HG02571 (cell line): ENCODE measurements around the gene RAD51AP2.
A peak's percentile ranks its signal among the peaks of the same experiment; 100 is the strongest.
"Not testable (repeated sequence)": the region's sequence is repeated elsewhere in the genome, so short reads cannot be mapped to it uniquely, and the experiment has no call there.

Experiments used
- ATAC-seq: cut with Tn5 transposase; IDR thresholded peaks from one replicate; pipeline ENCODE4 v1.9.1; 2021; ENCODE audit warnings: mild to moderate bottlenecking, moderate library complexity; ENCODE audit not compliant: unreplicated experiment

The RAD51AP2 gene

DNA sequence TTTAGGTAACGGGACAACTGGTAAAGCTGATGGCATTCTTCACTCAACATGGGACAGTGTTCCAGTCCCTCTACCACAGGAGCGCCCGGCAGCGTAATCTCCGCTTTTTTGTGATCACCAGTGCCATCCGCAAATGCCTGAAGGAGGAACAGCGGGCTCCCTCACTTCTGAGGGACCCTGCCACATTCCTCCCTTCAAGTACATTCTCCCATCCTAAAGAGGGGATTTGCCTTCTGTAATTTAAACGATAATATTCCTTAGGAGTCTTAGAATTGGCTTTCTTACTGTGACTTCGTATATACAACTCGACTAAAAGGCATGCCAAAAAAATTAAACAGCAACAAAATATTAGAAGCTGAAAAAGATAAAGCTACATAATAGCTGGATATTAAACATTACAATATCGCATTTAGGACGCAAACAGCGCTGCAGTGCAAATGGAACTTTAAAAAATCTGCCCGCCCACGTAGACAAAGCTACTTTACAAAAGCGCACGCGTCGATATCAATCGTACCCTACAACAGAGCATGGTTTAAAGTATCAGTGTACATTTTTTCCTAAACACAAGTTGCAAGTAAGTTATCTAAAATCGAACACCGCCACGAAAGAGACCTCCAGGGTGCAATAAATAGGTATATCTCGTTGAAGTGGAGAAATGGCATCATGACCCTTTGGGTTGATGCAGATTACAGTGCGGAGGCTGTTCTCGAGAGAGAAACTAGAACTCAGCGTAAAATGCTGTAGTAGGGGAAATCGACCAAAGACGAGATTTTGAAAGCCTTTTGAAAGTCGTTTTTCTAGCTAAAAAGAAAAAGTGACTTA, 20.0 kb upstream of the RAD51AP2 start:
- ATAC-seq: peak; percentile 30

- ATAC-seq: no peak
These were observed 18.2 kb upstream of the RAD51AP2 start for GRCh38 chr2:17536416-17536815.

DNA sequence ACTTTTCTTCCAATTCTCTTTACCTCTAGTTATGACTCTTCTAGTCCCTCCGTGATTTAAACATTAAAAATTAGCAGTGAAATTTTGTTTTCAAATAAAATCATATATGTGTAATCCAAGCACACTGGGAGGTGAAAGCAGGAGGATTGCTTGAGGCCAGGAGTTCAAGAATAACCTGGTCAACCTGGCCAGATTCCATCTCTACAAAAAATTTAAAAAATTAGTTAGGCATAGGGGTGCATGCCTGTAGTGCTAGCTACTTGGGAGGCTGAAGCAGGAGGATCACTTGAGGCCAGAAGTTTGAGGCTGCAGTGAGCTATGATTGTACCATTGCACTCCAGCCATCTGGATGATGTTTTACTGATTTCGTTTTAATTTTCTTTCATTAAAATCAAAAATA, 15.3 kb upstream of the RAD51AP2 start:
- no peak for ATAC-seq

- no peak for ATAC-seq
These were observed 11.5 kb upstream of the RAD51AP2 start for GRCh38 chr2:17529771-17530170.

DNA sequence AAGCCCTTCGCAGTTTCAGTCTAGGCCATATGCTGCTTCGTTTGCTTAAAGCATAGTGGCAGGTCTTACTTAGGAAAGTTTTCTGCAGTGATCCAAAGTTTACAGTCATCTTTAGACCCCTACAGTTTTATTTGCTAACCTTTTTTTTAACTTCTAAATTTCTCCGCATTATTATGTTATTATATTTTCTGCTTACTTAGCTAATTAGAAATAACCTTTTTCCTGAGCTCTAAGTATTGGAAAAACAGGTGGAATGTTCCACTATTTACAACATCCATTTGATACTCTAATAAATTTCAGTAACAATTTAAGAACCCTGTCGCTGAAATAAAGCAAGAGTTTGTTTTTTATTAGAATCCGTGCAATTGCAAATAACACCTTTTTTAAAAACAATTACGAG, 4.1 kb upstream of the RAD51AP2 start:
- no peak for ATAC-seq

- ATAC-seq: no peak
These were observed 3.4 kb upstream of the RAD51AP2 start for GRCh38 chr2:17521621-17522020.

GRCh38 chr2:17520761-17521160, 2.5 kb upstream of the RAD51AP2 start:
- ATAC-seq: no peak

- no peak for ATAC-seq
These were observed 1.2 kb upstream of the RAD51AP2 start for GRCh38 chr2:17519486-17519885.

- peak; percentile 20 for ATAC-seq
These were observed 594 bp downstream of the RAD51AP2 start for GRCh38 chr2:17517481-17518211.

DNA sequence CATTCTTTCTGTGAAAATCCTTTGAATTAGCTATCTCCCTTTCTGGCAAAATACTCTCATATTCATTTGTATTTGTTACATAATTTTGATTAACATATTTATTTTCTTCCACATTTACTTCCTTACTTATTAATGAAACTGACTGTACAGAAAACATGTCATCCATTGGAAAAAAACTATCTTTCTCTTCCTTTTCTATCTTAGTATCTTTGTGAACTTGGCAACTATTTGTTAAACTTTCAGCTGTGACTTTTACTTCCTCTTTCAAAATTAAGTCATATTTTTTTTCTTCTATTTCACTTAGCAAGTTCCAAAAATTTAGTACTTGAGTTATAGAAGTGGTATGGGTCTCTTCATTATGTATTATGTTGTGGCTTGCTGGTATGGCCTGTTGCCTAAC, 2.6 kb downstream of the RAD51AP2 start:
- ATAC-seq: no peak

DNA sequence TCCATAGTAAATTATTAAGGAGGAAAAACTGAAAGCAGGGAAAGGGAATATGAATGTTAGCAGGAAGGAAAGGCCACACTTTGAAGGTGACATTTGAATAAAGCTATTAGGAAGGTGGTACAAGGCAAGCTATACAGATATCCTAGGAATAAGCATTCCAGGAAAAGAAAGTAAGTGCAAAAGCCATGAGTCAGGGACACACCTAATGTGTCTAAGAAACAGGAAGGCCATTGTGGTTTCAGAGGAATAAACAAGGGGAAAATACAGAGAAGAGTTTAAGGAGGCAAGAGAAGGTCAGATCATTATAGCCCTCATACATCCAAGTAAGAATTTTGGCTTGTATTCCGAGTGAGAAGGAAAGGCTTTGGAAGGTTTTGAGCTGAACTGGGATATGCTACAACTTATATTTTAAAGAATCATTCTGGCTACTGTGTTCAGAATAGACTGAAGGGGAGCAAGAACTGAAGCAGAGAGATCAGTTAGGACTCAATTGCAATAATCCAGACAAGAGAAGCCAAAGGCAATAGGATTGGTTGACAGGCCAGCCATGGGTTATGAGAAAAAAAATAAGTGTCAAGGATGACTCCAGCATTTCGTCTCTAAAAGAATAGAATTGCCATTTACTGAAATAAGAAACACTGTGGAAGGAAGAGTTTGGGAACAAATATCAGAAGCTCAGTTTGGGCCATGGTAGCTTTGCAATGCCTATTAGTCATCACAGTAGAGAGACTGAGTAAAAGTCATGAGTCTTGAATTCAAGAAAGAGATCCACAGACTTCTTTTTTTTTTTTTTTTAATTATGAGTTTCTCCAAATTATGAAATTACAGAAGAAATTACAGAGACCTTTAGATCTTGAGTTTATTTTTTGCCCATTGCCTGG, 11.3 kb downstream of the RAD51AP2 start:
- no peak for ATAC-seq

DNA sequence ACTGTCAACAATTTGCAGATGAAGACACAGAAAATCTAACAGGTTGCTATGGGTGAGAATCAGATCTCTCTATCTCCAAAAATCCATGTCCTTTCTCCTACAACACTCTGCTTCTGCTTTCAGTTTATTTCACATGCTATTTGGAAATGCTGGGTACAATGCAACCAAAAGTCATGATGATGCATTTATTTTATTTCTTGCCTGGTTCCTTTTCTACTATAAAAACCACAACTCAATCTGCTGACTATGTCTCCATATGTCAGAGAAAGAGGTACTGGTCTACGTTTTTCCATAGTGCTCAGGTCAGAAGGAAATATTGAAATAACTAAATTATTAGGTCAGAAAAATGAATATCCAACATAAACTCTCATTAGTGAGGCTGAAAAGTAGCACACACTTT, 20.5 kb downstream of the RAD51AP2 start:
- no peak for ATAC-seq

- ATAC-seq: no peak
These were observed 22.6 kb downstream of the RAD51AP2 start for GRCh38 chr2:17495590-17495989.

DNA sequence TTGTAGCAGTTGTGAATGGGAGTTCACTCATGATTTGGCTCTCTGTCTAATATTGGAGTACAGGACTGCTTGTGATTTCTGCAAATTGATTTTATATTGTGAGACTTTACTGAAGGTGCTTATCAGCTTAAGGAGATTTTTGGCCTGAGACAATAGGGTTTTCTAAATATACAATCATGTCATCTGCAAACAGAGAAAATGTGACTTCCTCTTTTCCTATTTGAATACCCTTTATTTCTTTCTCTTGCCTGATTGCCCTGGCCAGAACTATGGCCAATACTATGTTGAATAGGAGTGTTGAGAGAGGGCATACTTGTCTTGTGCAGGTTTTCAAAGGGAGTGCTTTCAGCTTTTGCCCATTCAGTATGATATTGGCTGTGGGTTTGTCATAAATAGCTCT, 28.1 kb downstream of the RAD51AP2 start:
- ATAC-seq: not testable (repeated sequence)

- ATAC-seq: not testable (repeated sequence)
These were observed 29.6 kb downstream of the RAD51AP2 start for GRCh38 chr2:17488610-17489009.

DNA sequence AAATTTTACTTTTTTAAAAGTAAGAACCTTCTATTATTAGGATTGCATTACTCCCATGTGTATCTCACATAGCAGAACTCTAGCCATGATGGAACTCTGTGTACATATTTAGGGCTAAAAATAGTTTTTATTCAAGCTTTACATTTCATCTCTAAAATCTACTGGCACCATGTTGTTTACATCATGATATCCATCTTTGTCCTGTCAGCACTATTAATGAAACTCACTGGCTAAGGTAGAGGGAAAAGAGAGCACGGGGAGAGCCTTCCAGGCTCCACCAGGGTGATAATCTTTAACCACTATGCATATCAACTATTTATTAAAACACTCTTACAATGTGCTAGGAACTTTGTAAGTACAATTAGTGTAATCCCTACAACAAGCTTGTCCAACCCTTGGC, 34.7 kb downstream of the RAD51AP2 start:
- ATAC-seq: no peak

DNA sequence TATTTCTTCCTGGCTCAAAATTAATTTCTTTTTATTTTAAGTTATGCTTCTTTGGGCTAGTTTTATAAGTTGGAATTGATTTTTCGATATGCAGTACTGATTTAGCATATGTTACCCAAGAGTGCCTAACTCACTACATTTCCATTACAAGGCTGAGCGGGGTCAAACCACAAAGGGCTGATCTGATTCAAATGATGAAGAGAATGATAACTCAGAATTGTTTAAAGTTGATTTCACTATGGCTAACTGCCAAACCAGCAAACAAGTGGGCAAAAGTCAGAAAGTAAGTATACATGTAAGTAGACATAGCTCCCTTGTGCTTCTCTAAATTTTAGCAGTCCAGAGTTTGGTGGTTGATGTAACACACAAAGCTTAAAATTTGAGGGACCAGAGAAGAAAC, 35.6 kb downstream of the RAD51AP2 start:
- no peak for ATAC-seq

- ATAC-seq: no peak
These were observed 38.4 kb downstream of the RAD51AP2 start for GRCh38 chr2:17479875-17480274.

DNA sequence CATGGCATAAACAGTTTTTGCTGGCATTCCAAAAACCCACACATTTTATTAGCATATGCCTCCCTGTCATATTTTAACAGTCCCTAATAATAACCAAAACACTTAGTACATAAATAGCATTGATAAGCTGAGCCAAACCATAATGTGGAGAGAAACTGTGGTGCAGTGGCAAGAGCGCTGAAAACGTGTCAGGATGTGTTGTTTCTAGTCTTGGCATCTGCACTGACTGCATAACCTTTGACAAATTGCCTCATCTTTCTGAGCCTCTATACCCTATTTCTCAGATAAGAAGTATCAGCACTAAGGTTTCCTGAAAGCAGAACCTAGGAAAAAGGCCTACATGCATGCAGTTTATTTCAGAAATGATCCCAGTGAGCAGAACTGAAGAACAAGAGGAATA, 41.4 kb downstream of the RAD51AP2 start:
- no peak for ATAC-seq

- no peak for ATAC-seq
These were observed 42.2 kb downstream of the RAD51AP2 start for GRCh38 chr2:17476064-17476463.

DNA sequence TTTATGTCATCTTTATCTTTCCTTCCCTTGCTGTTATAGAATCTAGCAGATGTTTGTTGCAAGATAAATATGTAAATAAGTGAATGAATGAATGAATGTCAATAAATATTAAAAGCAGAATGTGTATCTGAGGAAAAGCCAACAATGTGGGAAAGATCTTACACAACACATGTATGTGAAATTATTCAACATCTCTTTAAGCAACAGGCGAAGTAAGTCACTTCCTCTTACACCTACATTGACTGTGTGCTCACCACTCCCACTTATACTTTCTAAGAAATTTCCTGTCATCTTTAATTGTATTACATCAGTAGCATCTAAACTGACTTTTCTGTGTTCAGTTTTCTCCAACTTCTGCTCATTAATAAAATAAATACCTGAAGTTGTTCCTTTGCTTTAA, 43.0 kb downstream of the RAD51AP2 start:
- ATAC-seq: no peak
